ENCODE results near the gene TRIM25. TPM values are rescaled to one million over a fixed set of nuclear protein-coding genes. Genes with fewer than 3 reads are reported as not detected.

The TRIM25 gene
- total RNA-seq, 4 donors from 2014 or later = 25.4 to 38.6 (median 34.6) TPM

DNA sequence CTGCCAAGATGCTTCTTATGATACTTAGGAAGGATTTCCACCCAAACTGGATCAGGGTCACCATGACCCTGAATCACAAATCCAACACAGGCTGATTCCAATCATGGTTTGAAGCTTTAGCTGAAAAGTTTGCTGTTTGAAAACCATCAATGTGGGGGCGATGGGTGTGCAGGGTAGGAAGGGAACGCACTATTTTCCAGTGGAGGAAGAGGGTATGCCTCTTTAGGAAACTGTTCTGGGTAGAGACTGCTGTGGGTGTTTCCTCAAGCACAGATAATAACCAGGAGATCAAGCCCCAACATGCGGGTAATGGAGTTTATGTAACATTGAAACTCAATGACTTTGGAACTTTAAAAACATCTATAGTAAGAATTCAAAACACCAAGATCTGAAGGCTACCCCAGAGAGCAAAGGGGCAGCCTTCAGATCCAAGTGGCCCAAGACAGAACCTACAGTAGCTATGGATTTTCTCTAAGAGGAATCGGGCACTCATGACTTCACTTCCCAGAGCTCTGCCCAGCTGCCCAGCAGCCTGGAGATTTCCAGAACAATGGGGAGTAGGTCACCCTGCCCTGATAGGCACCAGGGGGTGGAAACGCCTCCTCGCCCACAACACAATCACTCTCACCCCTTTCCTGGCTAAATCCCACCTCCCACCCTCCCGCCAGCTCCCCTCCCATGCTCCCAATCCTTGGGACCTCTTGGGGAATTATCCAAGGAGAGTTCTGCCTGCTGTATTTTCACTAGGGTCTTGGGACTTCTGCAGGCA lies 22.8 kb downstream of the TRIM25 start:
- WGBS, 2 donors = 66 to 71% methylated on average over 7 of the region's 7 CpGs
- H3K9me3 ChIP-seq = peaks cover 0 to 14% (median 6%) of the 10 kb centered on the region in 3 donors
- H3K4me3 ChIP-seq = no peak overlapping the region
- peaks cover 36 to 100% (median 49%) of the 10 kb centered on the region in 3 donors for H3K36me3 ChIP-seq
- H3K4me1 ChIP-seq = peaks cover 0 to 5% (median 0%) of the 10 kb centered on the region in 3 donors
- intact Hi-C loops (cut with DNase I) = loop anchor here (10.0 kb wide), 1 partner anchor 54 kb away; no protein-coding TSS in a partner anchor
- DNase-seq = no peak
- H3K27ac ChIP-seq = no peak overlapping the region
- H3K27me3 ChIP-seq = no peaks in the 10 kb centered on the region
- TF ChIP-seq, protein P1, sequence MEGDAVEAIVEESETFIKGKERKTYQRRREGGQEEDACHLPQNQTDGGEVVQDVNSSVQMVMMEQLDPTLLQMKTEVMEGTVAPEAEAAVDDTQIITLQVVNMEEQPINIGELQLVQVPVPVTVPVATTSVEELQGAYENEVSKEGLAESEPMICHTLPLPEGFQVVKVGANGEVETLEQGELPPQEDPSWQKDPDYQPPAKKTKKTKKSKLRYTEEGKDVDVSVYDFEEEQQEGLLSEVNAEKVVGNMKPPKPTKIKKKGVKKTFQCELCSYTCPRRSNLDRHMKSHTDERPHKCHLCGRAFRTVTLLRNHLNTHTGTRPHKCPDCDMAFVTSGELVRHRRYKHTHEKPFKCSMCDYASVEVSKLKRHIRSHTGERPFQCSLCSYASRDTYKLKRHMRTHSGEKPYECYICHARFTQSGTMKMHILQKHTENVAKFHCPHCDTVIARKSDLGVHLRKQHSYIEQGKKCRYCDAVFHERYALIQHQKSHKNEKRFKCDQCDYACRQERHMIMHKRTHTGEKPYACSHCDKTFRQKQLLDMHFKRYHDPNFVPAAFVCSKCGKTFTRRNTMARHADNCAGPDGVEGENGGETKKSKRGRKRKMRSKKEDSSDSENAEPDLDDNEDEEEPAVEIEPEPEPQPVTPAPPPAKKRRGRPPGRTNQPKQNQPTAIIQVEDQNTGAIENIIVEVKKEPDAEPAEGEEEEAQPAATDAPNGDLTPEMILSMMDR (IDR thresholded peaks at IDR 0.05) = no peak
- no peak for TF ChIP-seq POLR2A (IDR thresholded peaks at IDR 0.05)

DNA sequence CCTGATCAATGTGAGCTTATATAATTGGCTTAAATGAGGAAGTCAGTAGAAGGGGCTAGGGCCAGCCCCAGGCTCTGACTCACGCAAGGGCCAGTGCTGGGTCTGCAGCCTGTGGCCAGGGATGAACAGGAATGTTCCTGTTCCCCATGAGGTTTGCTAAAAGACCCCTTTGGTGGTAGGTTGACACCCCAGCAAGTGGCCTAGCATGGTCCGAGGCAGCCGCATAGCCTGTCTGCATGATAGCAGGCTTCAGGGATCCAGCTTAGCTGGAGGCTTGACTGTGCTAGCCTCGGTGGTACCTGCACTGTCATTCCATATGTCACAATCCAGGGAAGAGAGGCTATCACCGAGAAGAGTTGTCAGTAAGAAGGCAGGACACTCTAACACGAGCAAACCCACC lies 23.5 kb downstream of the TRIM25 start:
- peaks cover 31 to 95% (median 49%) of the 10 kb centered on the region in 3 donors for H3K36me3 ChIP-seq
- no peak for TF ChIP-seq POLR2A (IDR thresholded peaks at IDR 0.05)
- TF ChIP-seq, protein P1 (IDR thresholded peaks at IDR 0.05) = no peak
- 93% methylated on average over 3 of the region's 6 CpGs; no CpG with 5 or more reads in 1 of the 2 donors for WGBS, 2 donors
- peaks cover 0 to 14% (median 6%) of the 10 kb centered on the region in 3 donors for H3K9me3 ChIP-seq
- intact Hi-C loops (cut with DNase I) = loop anchor here (10.0 kb wide), 1 partner anchor 54 kb away; no protein-coding TSS in a partner anchor
- no peak overlapping the region for H3K27ac ChIP-seq
- H3K27me3 ChIP-seq = no peaks in the 10 kb centered on the region
- DNase-seq = no peak
- H3K4me1 ChIP-seq = peaks cover 0 to 5% (median 0%) of the 10 kb centered on the region in 3 donors
- H3K4me3 ChIP-seq = no peak overlapping the region

DNA sequence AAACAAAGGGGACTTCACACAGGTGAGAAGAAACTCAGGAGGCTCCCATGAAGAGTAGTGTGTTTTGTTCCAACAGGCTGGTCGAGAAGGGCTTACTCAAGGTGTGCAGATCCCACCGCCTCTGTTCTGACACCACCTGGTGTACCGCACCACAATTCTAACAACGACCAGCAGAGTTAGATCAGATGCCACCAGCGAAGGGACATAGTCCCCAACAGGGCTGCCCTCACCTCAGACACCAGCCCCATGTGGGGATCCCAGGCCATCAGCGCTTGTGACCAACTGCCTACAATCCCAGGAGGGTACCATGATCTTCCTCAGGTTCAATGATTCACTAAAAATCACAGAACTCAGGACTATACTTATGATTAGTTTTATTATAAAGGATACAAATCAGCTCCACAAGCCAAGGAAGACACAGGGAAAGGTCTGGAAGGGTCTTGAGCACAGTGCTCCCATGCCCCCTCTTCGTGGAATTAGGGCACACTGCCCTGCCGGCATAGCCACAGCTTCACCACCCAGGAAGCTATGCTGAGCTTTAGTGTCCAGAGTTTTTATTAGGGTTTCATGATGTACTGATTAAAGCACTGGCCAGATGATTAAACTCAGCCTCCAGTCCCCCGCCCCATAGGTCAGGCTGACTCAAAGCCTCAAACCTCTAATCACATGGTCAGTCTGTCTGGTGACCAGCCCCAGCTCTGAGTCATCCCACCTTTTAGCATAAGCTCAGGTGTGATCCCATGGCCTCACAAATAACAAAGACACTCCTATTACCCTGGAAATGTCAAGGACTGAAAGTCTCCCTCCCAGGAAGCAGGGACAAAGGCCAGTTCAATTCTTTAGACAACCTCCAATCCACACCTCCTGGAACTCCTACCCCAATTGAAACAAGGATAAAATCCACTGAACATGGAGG lies 26.0 kb downstream of the TRIM25 start:
- Histone ChIP-seq H3K27ac (no peak overlapping the region), H3K27me3 (no peaks in the 10 kb centered on the region), H3K4me1 (peaks cover 0 to 5% (median 0%) of the 10 kb centered on the region in 3 donors), H3K4me3 (no peak overlapping the region), H3K9me3 (peaks cover 0 to 14% (median 6%) of the 10 kb centered on the region in 3 donors), H3K36me3 (peaks cover 13 to 69% (median 25%) of the 10 kb centered on the region in 3 donors)
- 96 to 99% methylated on average over 7 to 9 of the region's 9 CpGs for WGBS, 2 donors
- DNase-seq = no peak
- intact Hi-C loops (cut with DNase I) = no loop called here
- no peak for TF ChIP-seq POLR2A (IDR thresholded peaks at IDR 0.05)
- TF ChIP-seq, protein P1 (IDR thresholded peaks at IDR 0.05) = no peak

DNA sequence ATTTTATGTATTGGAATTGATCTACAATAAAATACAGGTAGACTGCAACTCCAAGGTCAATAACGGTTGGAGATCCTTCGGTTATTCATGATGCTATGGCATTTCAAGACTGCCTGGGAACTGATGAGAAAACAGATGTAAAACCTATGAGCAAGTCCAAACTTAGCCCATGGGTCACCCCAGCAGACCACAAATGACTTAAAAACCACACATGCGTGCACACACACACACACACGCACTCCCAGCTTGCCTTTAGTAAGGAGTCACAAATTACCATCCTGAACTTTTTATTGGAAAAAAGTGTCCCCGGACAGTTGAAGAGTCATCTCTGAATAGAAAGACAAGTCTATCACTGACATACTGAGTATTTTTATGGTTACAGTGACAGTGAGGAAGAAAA lies 26.7 kb downstream of the TRIM25 start:
- H3K27me3 ChIP-seq = no peaks in the 10 kb centered on the region
- no peak for DNase-seq
- H3K4me3 ChIP-seq = no peak overlapping the region
- peaks cover 12 to 62% (median 23%) of the 10 kb centered on the region in 3 donors for H3K36me3 ChIP-seq
- peaks cover 0 to 14% (median 6%) of the 10 kb centered on the region in 3 donors for H3K9me3 ChIP-seq
- no peak overlapping the region for H3K27ac ChIP-seq
- intact Hi-C loops (cut with DNase I) = no loop called here
- H3K4me1 ChIP-seq = peaks cover 0 to 5% (median 0%) of the 10 kb centered on the region in 3 donors
- TF ChIP-seq, protein P1 (IDR thresholded peaks at IDR 0.05) = no peak
- no peak for TF ChIP-seq POLR2A (IDR thresholded peaks at IDR 0.05)
- WGBS, 2 donors = 97 to 100% methylated on average over 5 of the region's 5 CpGs
